Measurements from ENCODE around the gene OR2A7.
"Not testable (repeated sequence)": the region's sequence is repeated elsewhere in the genome, so short reads cannot be mapped to it uniquely, and the experiment has no call there.

Gene OR2A7

GRCh38 chr7:144264692-144265091 is at the start of gene OR2A7:
TSS of gene OR2A7 (minus strand) at chr7:144264792. CDS start at chr7:144259628, 5,164 bp downstream.
- not testable (repeated sequence) for DNase-seq

- not testable (repeated sequence) for DNase-seq
These were observed 47.4 kb upstream of the OR2A7 start, which contains the start of gene OR2A1 for GRCh38 chr7:144311872-144312469. TSS of gene OR2A1 (plus strand) at chr7:144312419. CDS start at chr7:144318125, 5,706 bp downstream.

GRCh38 chr7:144311218-144311617 is 46.6 kb upstream of the OR2A7 start:
- DNase-seq: not testable (repeated sequence)

GRCh38 chr7:144309702-144310101 is 45.1 kb upstream of the OR2A7 start:
- DNase-seq: not testable (repeated sequence)

GRCh38 chr7:144305156-144305555 is 40.6 kb upstream of the OR2A7 start:
- not testable (repeated sequence) for DNase-seq

- not testable (repeated sequence) for DNase-seq
These were observed 39.0 kb upstream of the OR2A7 start for GRCh38 chr7:144303607-144304006.

- not testable (repeated sequence) for DNase-seq
These were observed 38.1 kb upstream of the OR2A7 start for GRCh38 chr7:144302578-144303303.

GRCh38 chr7:144293794-144294499 is 29.4 kb upstream of the OR2A7 start:
- not testable (repeated sequence) for DNase-seq

- DNase-seq: not testable (repeated sequence)
These were observed 28.0 kb upstream of the OR2A7 start for GRCh38 chr7:144292384-144293161.

- not testable (repeated sequence) for DNase-seq
These were observed 27.0 kb upstream of the OR2A7 start for GRCh38 chr7:144291607-144292006.

- DNase-seq: not testable (repeated sequence)
These were observed 22.7 kb upstream of the OR2A7 start for GRCh38 chr7:144287171-144287784.

GRCh38 chr7:144283716-144284115 is 19.1 kb upstream of the OR2A7 start:
- not testable (repeated sequence) for DNase-seq

GRCh38 chr7:144282490-144282889 is 17.9 kb upstream of the OR2A7 start:
- not testable (repeated sequence) for DNase-seq

- DNase-seq: not testable (repeated sequence)
These were observed 17.4 kb upstream of the OR2A7 start for GRCh38 chr7:144281981-144282380.

- DNase-seq: not testable (repeated sequence)
These were observed 15.4 kb upstream of the OR2A7 start for GRCh38 chr7:144280010-144280409.

GRCh38 chr7:144275281-144275680 is 10.7 kb upstream of the OR2A7 start:
- not testable (repeated sequence) for DNase-seq

GRCh38 chr7:144269188-144269587 is 4.6 kb upstream of the OR2A7 start, which contains the start of gene CTAGE8:
TSS of gene CTAGE8 (minus strand) at chr7:144269288. CDS start at chr7:144269250, 38 bp downstream.
- not testable (repeated sequence) for DNase-seq

GRCh38 chr7:144262128-144262527 is 2.5 kb downstream of the OR2A7 start:
- DNase-seq: not testable (repeated sequence)

- DNase-seq: not testable (repeated sequence)
These were observed 5.5 kb downstream of the OR2A7 start for GRCh38 chr7:144259067-144259466.

- no peak for DNase-seq
These were observed 8.5 kb downstream of the OR2A7 start for GRCh38 chr7:144256112-144256511.
